ENCODE measurements around the gene CSK. TPM values are rescaled to one million over a fixed set of nuclear protein-coding genes. Genes with fewer than 3 reads are reported as not detected.

The CSK gene
- total and polyA plus RNA-seq, 2 donors: 39.2 to 94.4 TPM

- Histone ChIP-seq H3K4me3 (ENCODE audit: low read length in 2 of 2) (peak overlapping the region; percentile 51 to 98), H3K27me3 (ENCODE audit: control insufficient read depth in 2 of 2, insufficient read depth in 1 of 2, low read length in 1 of 2) (no peaks in the 10 kb centered on the region), H3K4me1 (ENCODE audit: control insufficient read depth in 2 of 2, insufficient read depth in 2 of 2, low read length in 2 of 2) (peaks cover 70 to 93% of the 10 kb centered on the region in 2 donors), H3K36me3 (ENCODE audit: control insufficient read depth in 2 of 2, insufficient read depth in 2 of 2, low read length in 1 of 2) (peaks cover 7 to 55% of the 10 kb centered on the region in 2 donors), H3K27ac (ENCODE audit: low read depth in 1 of 2, low read length in 1 of 2) (peak overlapping the region; percentile 98 to 99), H3K9me3 (ENCODE audit: control insufficient read depth in 2 of 2, insufficient read depth in 1 of 2, low read length in 1 of 2) (peaks cover 0 to 9% of the 10 kb centered on the region in 2 donors)
- WGBS: 11% methylated on average over 14 of the region's 14 CpGs
- DNase-seq (ENCODE audit: low read depth in 6 of 9, low spot score in 9 of 9): no peak
Measured at GRCh38 chr15:74789171-74789631, 7.3 kb downstream of the CSK start.

DNA sequence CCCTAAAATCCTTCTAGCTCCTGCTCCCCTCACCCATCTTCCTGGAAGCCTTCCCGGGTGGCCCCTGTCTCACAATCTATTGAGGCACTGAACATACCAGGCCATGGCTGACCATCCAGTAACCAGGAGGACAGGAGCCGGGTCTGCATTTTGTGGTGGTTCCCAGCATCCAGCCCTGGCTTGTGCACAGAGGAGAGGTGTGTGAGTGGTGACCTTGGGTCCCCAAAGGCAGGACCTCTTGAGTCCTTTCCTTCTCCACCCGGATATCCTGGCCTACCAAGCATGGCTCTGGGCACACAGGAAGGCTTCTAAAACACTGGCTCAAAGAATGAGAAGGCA is 7.8 kb downstream of the CSK start:
- peak overlapping the region; percentile 51 to 98 for H3K4me3 ChIP-seq (ENCODE audit: low read length in 2 of 2)
- no peak for DNase-seq (ENCODE audit: low read depth in 6 of 9, low spot score in 9 of 9)
- peaks cover 65 to 92% of the 10 kb centered on the region in 2 donors for H3K4me1 ChIP-seq (ENCODE audit: control insufficient read depth in 2 of 2, insufficient read depth in 2 of 2, low read length in 2 of 2)
- H3K27me3 ChIP-seq (ENCODE audit: control insufficient read depth in 2 of 2, insufficient read depth in 1 of 2, low read length in 1 of 2): no peaks in the 10 kb centered on the region
- H3K9me3 ChIP-seq (ENCODE audit: control insufficient read depth in 2 of 2, insufficient read depth in 1 of 2, low read length in 1 of 2): peaks cover 0 to 9% of the 10 kb centered on the region in 2 donors
- peaks cover 9 to 54% of the 10 kb centered on the region in 2 donors for H3K36me3 ChIP-seq (ENCODE audit: control insufficient read depth in 2 of 2, insufficient read depth in 2 of 2, low read length in 1 of 2)
- H3K27ac ChIP-seq (ENCODE audit: low read depth in 1 of 2, low read length in 1 of 2): peak overlapping the region; percentile 85 to 99
- 28% methylated on average over 3 of the region's 3 CpGs for WGBS

DNA sequence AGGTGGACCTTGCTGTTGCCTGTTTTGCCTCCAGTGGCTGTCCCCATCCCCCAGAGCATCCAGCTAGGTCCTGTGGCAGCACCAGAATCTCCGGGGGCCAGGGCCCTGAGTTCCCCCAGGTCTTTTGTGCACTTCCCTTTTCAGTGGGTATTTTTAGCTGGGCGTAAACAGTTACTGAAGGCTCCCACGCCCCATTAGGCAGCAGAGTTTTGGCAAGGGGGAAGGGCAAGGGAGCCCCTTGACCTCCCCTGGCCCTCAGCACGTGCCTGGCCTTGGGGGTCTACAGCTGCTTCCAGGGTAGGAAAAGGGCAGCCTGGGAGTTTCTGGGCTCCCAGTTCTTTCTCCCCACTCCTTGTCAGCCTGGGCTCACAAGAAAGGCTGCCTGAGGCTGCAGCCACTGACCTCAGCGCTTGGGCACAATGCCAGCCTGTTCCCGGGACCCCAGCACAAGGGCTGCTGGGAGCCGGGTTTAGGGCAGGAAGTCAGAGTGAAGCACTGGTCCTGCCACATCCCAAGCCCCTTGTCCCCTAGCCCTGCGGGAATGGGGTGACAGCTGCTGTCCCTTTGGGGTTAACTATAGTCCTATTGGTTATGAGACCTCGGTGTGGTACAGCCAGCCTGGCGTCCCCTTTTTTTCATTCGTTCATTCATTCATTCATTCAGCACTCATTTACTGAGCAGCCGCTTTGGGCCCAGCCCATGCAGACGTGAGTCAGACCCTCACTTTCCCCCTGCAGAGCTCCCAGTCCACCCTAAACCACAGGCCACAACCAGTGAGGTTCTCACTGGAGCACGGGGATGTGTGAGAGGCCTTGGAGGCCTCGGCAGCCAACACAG is 8.4 kb downstream of the CSK start:
- no peaks in the 10 kb centered on the region for H3K27me3 ChIP-seq (ENCODE audit: control insufficient read depth in 2 of 2, insufficient read depth in 1 of 2, low read length in 1 of 2)
- H3K4me1 ChIP-seq (ENCODE audit: control insufficient read depth in 2 of 2, insufficient read depth in 2 of 2, low read length in 2 of 2): peaks cover 59 to 91% of the 10 kb centered on the region in 2 donors
- H3K27ac ChIP-seq (ENCODE audit: low read depth in 1 of 2, low read length in 1 of 2): peak overlapping the region; percentile 85 to 99
- peaks cover 10 to 50% of the 10 kb centered on the region in 2 donors for H3K36me3 ChIP-seq (ENCODE audit: control insufficient read depth in 2 of 2, insufficient read depth in 2 of 2, low read length in 1 of 2)
- H3K4me3 ChIP-seq (ENCODE audit: low read length in 2 of 2): peak overlapping the region; percentile 51 to 98
- WGBS: 15% methylated on average over 15 of the region's 15 CpGs
- H3K9me3 ChIP-seq (ENCODE audit: control insufficient read depth in 2 of 2, insufficient read depth in 1 of 2, low read length in 1 of 2): peaks cover 0 to 9% of the 10 kb centered on the region in 2 donors
- DNase-seq (ENCODE audit: low read depth in 6 of 9, low spot score in 9 of 9): peak in 1 of 9 donors; percentile 38

DNA sequence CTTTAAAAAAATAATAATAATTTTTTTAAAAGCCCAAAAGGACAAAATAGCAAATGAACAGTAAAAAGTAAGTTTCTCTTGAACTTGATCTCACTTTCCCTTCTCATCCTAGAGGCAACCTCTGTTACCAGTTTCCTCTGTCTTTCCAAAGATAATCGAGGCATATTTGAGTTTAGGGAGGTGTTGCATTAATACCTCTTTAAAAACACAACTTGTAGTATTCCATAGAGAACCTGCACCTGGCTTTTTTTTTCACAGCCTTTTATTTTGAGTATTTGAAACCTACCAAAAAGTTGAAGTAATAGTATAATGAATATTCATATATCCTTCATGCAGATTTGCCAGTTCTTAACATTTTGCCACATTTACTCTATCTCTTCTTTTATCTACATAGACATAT is 9.1 kb downstream of the CSK start:
- H3K4me1 ChIP-seq (ENCODE audit: control insufficient read depth in 2 of 2, insufficient read depth in 2 of 2, low read length in 2 of 2): peaks cover 52 to 86% of the 10 kb centered on the region in 2 donors
- no peak overlapping the region for H3K27ac ChIP-seq (ENCODE audit: low read depth in 1 of 2, low read length in 1 of 2)
- H3K36me3 ChIP-seq (ENCODE audit: control insufficient read depth in 2 of 2, insufficient read depth in 2 of 2, low read length in 1 of 2): peaks cover 7 to 47% of the 10 kb centered on the region in 2 donors
- no peaks in the 10 kb centered on the region for H3K27me3 ChIP-seq (ENCODE audit: control insufficient read depth in 2 of 2, insufficient read depth in 1 of 2, low read length in 1 of 2)
- no peak overlapping the region for H3K4me3 ChIP-seq (ENCODE audit: low read length in 2 of 2)
- H3K9me3 ChIP-seq (ENCODE audit: control insufficient read depth in 2 of 2, insufficient read depth in 1 of 2, low read length in 1 of 2): peaks cover 0 to 9% of the 10 kb centered on the region in 2 donors
- DNase-seq (ENCODE audit: low read depth in 6 of 9, low spot score in 9 of 9): no peak
- 32% methylated on average over 1 of the region's 1 CpG for WGBS

DNA sequence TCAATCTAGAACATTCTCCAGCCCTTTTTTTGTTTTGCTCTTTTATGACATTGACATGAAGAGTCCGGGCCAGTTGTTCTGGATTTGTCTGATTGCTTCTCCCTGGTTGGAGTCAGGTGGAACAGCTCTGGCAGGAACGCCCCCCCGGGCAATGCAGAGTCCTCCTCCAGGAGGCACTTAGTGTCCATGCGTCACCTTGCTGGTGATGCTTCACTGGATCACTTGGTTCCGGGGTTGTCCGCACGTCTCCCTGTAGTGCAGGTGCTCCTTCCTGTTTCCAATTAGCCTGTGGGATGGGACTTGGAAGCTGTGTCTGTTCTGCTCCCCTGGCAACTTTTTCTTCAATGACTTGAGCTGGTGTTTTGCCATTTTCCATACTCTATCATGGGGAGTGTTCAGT is 9.8 kb downstream of the CSK start:
- H3K4me1 ChIP-seq (ENCODE audit: control insufficient read depth in 2 of 2, insufficient read depth in 2 of 2, low read length in 2 of 2): peaks cover 45 to 80% of the 10 kb centered on the region in 2 donors
- 91% methylated on average over 7 of the region's 7 CpGs for WGBS
- H3K36me3 ChIP-seq (ENCODE audit: control insufficient read depth in 2 of 2, insufficient read depth in 2 of 2, low read length in 1 of 2): peaks cover 7 to 40% of the 10 kb centered on the region in 2 donors
- no peak overlapping the region for H3K4me3 ChIP-seq (ENCODE audit: low read length in 2 of 2)
- no peak overlapping the region for H3K27ac ChIP-seq (ENCODE audit: low read depth in 1 of 2, low read length in 1 of 2)
- peaks cover 0 to 9% of the 10 kb centered on the region in 2 donors for H3K9me3 ChIP-seq (ENCODE audit: control insufficient read depth in 2 of 2, insufficient read depth in 1 of 2, low read length in 1 of 2)
- no peaks in the 10 kb centered on the region for H3K27me3 ChIP-seq (ENCODE audit: control insufficient read depth in 2 of 2, insufficient read depth in 1 of 2, low read length in 1 of 2)
- no peak for DNase-seq (ENCODE audit: low read depth in 6 of 9, low spot score in 9 of 9)

GRCh38 chr15:74792227-74793016 is 10.5 kb downstream of the CSK start:
- H3K27me3 ChIP-seq (ENCODE audit: control insufficient read depth in 2 of 2, insufficient read depth in 1 of 2, low read length in 1 of 2): no peaks in the 10 kb centered on the region
- 78% methylated on average over 12 of the region's 12 CpGs for WGBS
- DNase-seq (ENCODE audit: low read depth in 6 of 9, low spot score in 9 of 9): no peak
- peaks cover 0 to 9% of the 10 kb centered on the region in 2 donors for H3K9me3 ChIP-seq (ENCODE audit: control insufficient read depth in 2 of 2, insufficient read depth in 1 of 2, low read length in 1 of 2)
- H3K4me3 ChIP-seq (ENCODE audit: low read length in 2 of 2): no peak overlapping the region
- peaks cover 38 to 73% of the 10 kb centered on the region in 2 donors for H3K4me1 ChIP-seq (ENCODE audit: control insufficient read depth in 2 of 2, insufficient read depth in 2 of 2, low read length in 2 of 2)
- H3K27ac ChIP-seq (ENCODE audit: low read depth in 1 of 2, low read length in 1 of 2): no peak overlapping the region
- H3K36me3 ChIP-seq (ENCODE audit: control insufficient read depth in 2 of 2, insufficient read depth in 2 of 2, low read length in 1 of 2): peaks cover 7 to 35% of the 10 kb centered on the region in 2 donors

- H3K4me1 ChIP-seq (ENCODE audit: control insufficient read depth in 2 of 2, insufficient read depth in 2 of 2, low read length in 2 of 2): peaks cover 34 to 73% of the 10 kb centered on the region in 2 donors
- no peaks in the 10 kb centered on the region for H3K27me3 ChIP-seq (ENCODE audit: control insufficient read depth in 2 of 2, insufficient read depth in 1 of 2, low read length in 1 of 2)
- no peak overlapping the region for H3K4me3 ChIP-seq (ENCODE audit: low read length in 2 of 2)
- WGBS: 82% methylated on average over 12 of the region's 12 CpGs
- peaks cover 0 to 5% of the 10 kb centered on the region in 2 donors for H3K9me3 ChIP-seq (ENCODE audit: control insufficient read depth in 2 of 2, insufficient read depth in 1 of 2, low read length in 1 of 2)
- peaks cover 9 to 35% of the 10 kb centered on the region in 2 donors for H3K36me3 ChIP-seq (ENCODE audit: control insufficient read depth in 2 of 2, insufficient read depth in 2 of 2, low read length in 1 of 2)
- peak in 1 of 9 donors; percentile 39 for DNase-seq (ENCODE audit: low read depth in 6 of 9, low spot score in 9 of 9)
- peak overlapping the region in 1 of 2 donors; percentile 67 for H3K27ac ChIP-seq (ENCODE audit: low read depth in 1 of 2, low read length in 1 of 2)
Measured at GRCh38 chr15:74793135-74794028, 11.5 kb downstream of the CSK start.

DNA sequence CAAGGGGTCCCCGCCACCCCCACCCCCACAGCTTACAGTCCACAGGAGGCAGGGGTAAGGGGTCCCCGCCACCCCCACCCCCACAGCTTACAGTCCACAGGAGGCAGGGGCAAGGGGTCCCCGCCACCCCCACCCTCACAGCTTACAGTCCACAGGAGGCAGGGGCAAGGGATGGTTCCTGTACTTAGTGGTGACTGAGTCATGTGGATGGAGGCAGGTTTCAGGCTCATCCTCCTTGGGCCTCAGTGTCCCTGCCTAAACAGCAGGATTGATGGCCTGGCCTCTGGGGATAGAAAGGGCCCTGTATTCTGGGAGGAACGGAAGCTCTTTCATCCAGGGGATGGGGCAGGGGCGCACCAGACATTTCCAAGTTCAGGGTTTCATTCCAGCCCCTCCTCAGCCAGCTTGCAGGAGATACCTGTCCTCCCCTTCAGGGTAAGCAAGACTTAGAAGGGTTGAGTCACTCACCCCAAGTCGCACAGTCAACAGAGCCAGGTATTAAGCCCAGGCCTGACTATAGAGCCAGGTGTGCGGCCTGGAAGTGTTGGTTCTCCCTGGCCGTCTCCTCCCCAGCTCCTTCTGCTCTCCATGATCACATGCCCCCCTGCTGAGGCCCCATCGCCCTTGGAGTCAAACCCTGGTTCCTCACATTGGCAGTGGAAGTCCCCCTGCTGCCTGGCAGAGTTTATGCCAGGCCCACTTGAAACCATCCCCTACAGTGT is 12.5 kb downstream of the CSK start:
- Histone ChIP-seq H3K27ac (ENCODE audit: low read depth in 1 of 2, low read length in 1 of 2) (peak overlapping the region in 1 of 2 donors; percentile 36), H3K27me3 (ENCODE audit: control insufficient read depth in 2 of 2, insufficient read depth in 1 of 2, low read length in 1 of 2) (no peaks in the 10 kb centered on the region), H3K4me1 (ENCODE audit: control insufficient read depth in 2 of 2, insufficient read depth in 2 of 2, low read length in 2 of 2) (peaks cover 23 to 73% of the 10 kb centered on the region in 2 donors), H3K4me3 (ENCODE audit: low read length in 2 of 2) (no peak overlapping the region), H3K36me3 (ENCODE audit: control insufficient read depth in 2 of 2, insufficient read depth in 2 of 2, low read length in 1 of 2) (peaks cover 19 to 44% of the 10 kb centered on the region in 2 donors), H3K9me3 (ENCODE audit: control insufficient read depth in 2 of 2, insufficient read depth in 1 of 2, low read length in 1 of 2) (peaks cover 0 to 5% of the 10 kb centered on the region in 2 donors)
- WGBS: 96% methylated on average over 7 of the region's 9 CpGs
- DNase-seq (ENCODE audit: low read depth in 6 of 9, low spot score in 9 of 9): no peak

Data from thymus (tissue), 11 donors.